Epithelial cell of esophagus (primary cell): ENCODE results near the gene CBLN4.

ENCODE experiments used
- DNase-seq: peaks from one replicate; pipeline ENCODE4 v3.0.0; 2010; ENCODE audit warnings: low read depth
- H3K4me3 ChIP-seq: 2 replicates; pipeline ENCODE4 v1.5.1; 2011; ENCODE audit warnings: mild to moderate bottlenecking, low read length, control low read depth
- CTCF ChIP-seq: IDR thresholded peaks from 2 replicates; pipeline ENCODE4 v1.5.1; 2011; ENCODE audit warnings: low read depth, mild to moderate bottlenecking, low read length, control low read depth, inconsistent platforms; ENCODE audit not compliant: insufficient read depth; ENCODE audit errors: missing control alignments

Gene CBLN4

GRCh38 chr20:56005389-56005715 lies at the start of gene CBLN4:
TSS of gene CBLN4 (minus strand) at chr20:56005519. CDS start at chr20:56004171, 1,348 bp downstream.
- no peak for TF ChIP-seq CTCF
- no peak within 1 kb of the TSS for H3K4me3 ChIP-seq
- DNase-seq = no peak

- no peak for DNase-seq
- TF ChIP-seq CTCF = no peak
- H3K4me3 ChIP-seq = no peak overlapping the region
Measured at GRCh38 chr20:56043227-56043626, 37.9 kb upstream of the CBLN4 start.

- TF ChIP-seq CTCF = no peak
- peak; percentile 10 for DNase-seq
- H3K4me3 ChIP-seq = no peak overlapping the region
Measured at GRCh38 chr20:56032251-56032650, 26.9 kb upstream of the CBLN4 start.

- no peak for TF ChIP-seq CTCF
- H3K4me3 ChIP-seq = no peak overlapping the region
- no peak for DNase-seq
Measured at GRCh38 chr20:56018716-56019115, 13.4 kb upstream of the CBLN4 start.

- no peak for DNase-seq
- no peak overlapping the region for H3K4me3 ChIP-seq
- TF ChIP-seq CTCF = no peak
Measured at GRCh38 chr20:56018194-56018593, 12.9 kb upstream of the CBLN4 start.

- H3K4me3 ChIP-seq = no peak overlapping the region
- DNase-seq = no peak
- TF ChIP-seq CTCF = no peak
Measured at GRCh38 chr20:56017560-56017959, 12.2 kb upstream of the CBLN4 start.

- no peak for TF ChIP-seq CTCF
- DNase-seq = no peak
- no peak overlapping the region for H3K4me3 ChIP-seq
Measured at GRCh38 chr20:56014998-56015397, 9.7 kb upstream of the CBLN4 start.
